ENCODE measurements around the gene COX7A2L. TPM values are rescaled to one million over a fixed set of nuclear protein-coding genes. Genes with fewer than 3 reads are reported as not detected.

COX7A2L gene
- total and polyA plus RNA-seq, 4 donors, result 136 to 178 (median 149) TPM

- Histone ChIP-seq H3K9me3 (ENCODE audit: control insufficient read depth, insufficient read depth, low read length) (no peaks in the 10 kb centered on the region), H3K27ac (ENCODE audit: low read depth, low read length) (no peak overlapping the region), H3K36me3 (ENCODE audit: control insufficient read depth, insufficient read depth, low read length) (no peaks in the 10 kb centered on the region), H3K27me3 (ENCODE audit: control insufficient read depth, insufficient read depth, low read length) (no peaks in the 10 kb centered on the region), H3K4me1 (ENCODE audit: control insufficient read depth, insufficient read depth, low read length) (peaks cover 3% of the 10 kb centered on the region), H3K4me3 (ENCODE audit: low read depth, low read length) (no peak overlapping the region)
- peak in 1 of 6 donors; percentile 13 for DNase-seq (ENCODE audit: low read depth in 4 of 6, low spot score in 6 of 6)
- WGBS (ENCODE audit: insufficient coverage), result 69% methylated on average over 2 of the region's 5 CpGs
Observed at GRCh38 chr2:42369532-42370229, 8.7 kb upstream of the COX7A2L start.

GRCh38 chr2:42368817-42369531, 8.0 kb upstream of the COX7A2L start:
- Histone ChIP-seq H3K36me3 (ENCODE audit: control insufficient read depth, insufficient read depth, low read length) (no peaks in the 10 kb centered on the region), H3K4me1 (ENCODE audit: control insufficient read depth, insufficient read depth, low read length) (peaks cover 3% of the 10 kb centered on the region), H3K4me3 (ENCODE audit: low read depth, low read length) (no peak overlapping the region), H3K27me3 (ENCODE audit: control insufficient read depth, insufficient read depth, low read length) (no peaks in the 10 kb centered on the region), H3K9me3 (ENCODE audit: control insufficient read depth, insufficient read depth, low read length) (no peaks in the 10 kb centered on the region), H3K27ac (ENCODE audit: low read depth, low read length) (no peak overlapping the region)
- 55% methylated on average over 5 of the region's 7 CpGs for WGBS (ENCODE audit: insufficient coverage)
- DNase-seq (ENCODE audit: low read depth in 4 of 6, low spot score in 6 of 6), result peak in 1 of 6 donors; percentile 22

GRCh38 chr2:42367835-42368234, 6.8 kb upstream of the COX7A2L start:
- WGBS (ENCODE audit: insufficient coverage), result 28% methylated on average over 2 of the region's 3 CpGs
- no peak overlapping the region for H3K4me3 ChIP-seq (ENCODE audit: low read depth, low read length)
- H3K9me3 ChIP-seq (ENCODE audit: control insufficient read depth, insufficient read depth, low read length), result no peaks in the 10 kb centered on the region
- H3K27me3 ChIP-seq (ENCODE audit: control insufficient read depth, insufficient read depth, low read length), result no peaks in the 10 kb centered on the region
- peak in 1 of 6 donors; percentile 44 for DNase-seq (ENCODE audit: low read depth in 4 of 6, low spot score in 6 of 6)
- peaks cover 3% of the 10 kb centered on the region for H3K4me1 ChIP-seq (ENCODE audit: control insufficient read depth, insufficient read depth, low read length)
- H3K27ac ChIP-seq (ENCODE audit: low read depth, low read length), result no peak overlapping the region
- no peaks in the 10 kb centered on the region for H3K36me3 ChIP-seq (ENCODE audit: control insufficient read depth, insufficient read depth, low read length)

- no peaks in the 10 kb centered on the region for H3K9me3 ChIP-seq (ENCODE audit: control insufficient read depth, insufficient read depth, low read length)
- no peak overlapping the region for H3K27ac ChIP-seq (ENCODE audit: low read depth, low read length)
Observed at GRCh38 chr2:42366411-42366810, 5.4 kb upstream of the COX7A2L start.

GRCh38 chr2:42364658-42365057, 3.6 kb upstream of the COX7A2L start:
- WGBS (ENCODE audit: insufficient coverage), result 80% methylated on average over 2 of the region's 3 CpGs
- Histone ChIP-seq H3K36me3 (ENCODE audit: control insufficient read depth, insufficient read depth, low read length) (no peaks in the 10 kb centered on the region), H3K9me3 (ENCODE audit: control insufficient read depth, insufficient read depth, low read length) (no peaks in the 10 kb centered on the region), H3K4me1 (ENCODE audit: control insufficient read depth, insufficient read depth, low read length) (peaks cover 7% of the 10 kb centered on the region), H3K27me3 (ENCODE audit: control insufficient read depth, insufficient read depth, low read length) (no peaks in the 10 kb centered on the region), H3K27ac (ENCODE audit: low read depth, low read length) (no peak overlapping the region), H3K4me3 (ENCODE audit: low read depth, low read length) (no peak overlapping the region)
- DNase-seq (ENCODE audit: low read depth in 4 of 6, low spot score in 6 of 6), result no peak

More at GRCh38 chr2:42366411-42366810, 5.4 kb upstream of the COX7A2L start:
- DNase-seq (ENCODE audit: low read depth in 4 of 6, low spot score in 6 of 6), result no peak
- no peaks in the 10 kb centered on the region for H3K36me3 ChIP-seq (ENCODE audit: control insufficient read depth, insufficient read depth, low read length)
- no peaks in the 10 kb centered on the region for H3K4me1 ChIP-seq (ENCODE audit: control insufficient read depth, insufficient read depth, low read length)
- no peaks in the 10 kb centered on the region for H3K27me3 ChIP-seq (ENCODE audit: control insufficient read depth, insufficient read depth, low read length)
- H3K4me3 ChIP-seq (ENCODE audit: low read depth, low read length), result no peak overlapping the region

GRCh38 chr2:42363413-42363812, 2.4 kb upstream of the COX7A2L start:
- no peaks in the 10 kb centered on the region for H3K27me3 ChIP-seq (ENCODE audit: control insufficient read depth, insufficient read depth, low read length)
- peaks cover 7% of the 10 kb centered on the region for H3K4me1 ChIP-seq (ENCODE audit: control insufficient read depth, insufficient read depth, low read length)
- H3K4me3 ChIP-seq (ENCODE audit: low read depth, low read length), result no peak overlapping the region
- H3K36me3 ChIP-seq (ENCODE audit: control insufficient read depth, insufficient read depth, low read length), result no peaks in the 10 kb centered on the region
- no peaks in the 10 kb centered on the region for H3K9me3 ChIP-seq (ENCODE audit: control insufficient read depth, insufficient read depth, low read length)
- no peak overlapping the region for H3K27ac ChIP-seq (ENCODE audit: low read depth, low read length)
- no peak for DNase-seq (ENCODE audit: low read depth in 4 of 6, low spot score in 6 of 6)
- WGBS (ENCODE audit: insufficient coverage), result 100% methylated on average over 1 of the region's 3 CpGs

GRCh38 chr2:42361728-42362283, 789 bp upstream of the COX7A2L start:
- DNase-seq (ENCODE audit: low read depth in 4 of 6, low spot score in 6 of 6), result no peak
- Histone ChIP-seq H3K27me3 (ENCODE audit: control insufficient read depth, insufficient read depth, low read length) (no peaks in the 10 kb centered on the region), H3K9me3 (ENCODE audit: control insufficient read depth, insufficient read depth, low read length) (no peaks in the 10 kb centered on the region), H3K4me1 (ENCODE audit: control insufficient read depth, insufficient read depth, low read length) (peaks cover 7% of the 10 kb centered on the region), H3K27ac (ENCODE audit: low read depth, low read length) (no peak overlapping the region), H3K36me3 (ENCODE audit: control insufficient read depth, insufficient read depth, low read length) (no peaks in the 10 kb centered on the region), H3K4me3 (ENCODE audit: low read depth, low read length) (peak overlapping the region; percentile 97)
- 43% methylated on average over 3 of the region's 6 CpGs for WGBS (ENCODE audit: insufficient coverage)

GRCh38 chr2:42360493-42360889, 526 bp downstream of the COX7A2L start:
- WGBS (ENCODE audit: insufficient coverage), result under 1% methylated on average over 15 of the region's 15 CpGs
- peak in 1 of 6 donors; percentile 31 for DNase-seq (ENCODE audit: low read depth in 4 of 6, low spot score in 6 of 6)
- peaks cover 7% of the 10 kb centered on the region for H3K4me1 ChIP-seq (ENCODE audit: control insufficient read depth, insufficient read depth, low read length)
- peak overlapping the region; percentile 97 for H3K4me3 ChIP-seq (ENCODE audit: low read depth, low read length)
- H3K27ac ChIP-seq (ENCODE audit: low read depth, low read length), result peak overlapping the region; percentile 96
- H3K27me3 ChIP-seq (ENCODE audit: control insufficient read depth, insufficient read depth, low read length), result no peaks in the 10 kb centered on the region
- no peaks in the 10 kb centered on the region for H3K36me3 ChIP-seq (ENCODE audit: control insufficient read depth, insufficient read depth, low read length)
- no peaks in the 10 kb centered on the region for H3K9me3 ChIP-seq (ENCODE audit: control insufficient read depth, insufficient read depth, low read length)

- H3K27ac ChIP-seq (ENCODE audit: low read depth, low read length), result no peak overlapping the region
- peaks cover 7% of the 10 kb centered on the region for H3K4me1 ChIP-seq (ENCODE audit: control insufficient read depth, insufficient read depth, low read length)
- no peaks in the 10 kb centered on the region for H3K36me3 ChIP-seq (ENCODE audit: control insufficient read depth, insufficient read depth, low read length)
- H3K27me3 ChIP-seq (ENCODE audit: control insufficient read depth, insufficient read depth, low read length), result no peaks in the 10 kb centered on the region
- no peaks in the 10 kb centered on the region for H3K9me3 ChIP-seq (ENCODE audit: control insufficient read depth, insufficient read depth, low read length)
- peak overlapping the region; percentile 97 for H3K4me3 ChIP-seq (ENCODE audit: low read depth, low read length)
- no peak for DNase-seq (ENCODE audit: low read depth in 4 of 6, low spot score in 6 of 6)
- 27% methylated on average over 10 of the region's 12 CpGs for WGBS (ENCODE audit: insufficient coverage)
Observed at GRCh38 chr2:42359965-42360483, 993 bp downstream of the COX7A2L start.
